Sigmoid colon (tissue), 3 donors: ENCODE measurements around the gene MRPL20.

Experiments
- CTCF ChIP-seq, 4 experiments: fragments of 450-650 bp in 3 of 4; fragments of 200-600 bp in 1 of 4; IDR thresholded peaks; one replicate each; pipeline ENCODE4 v1.5.1; 2016 to 2019; ENCODE audit warnings: antibody characterized with exemption in 4 of 4, mild to moderate bottlenecking in 3 of 4, moderate library complexity in 2 of 4
- POLR2A ChIP-seq, 2 donors: fragments of 450-650 bp; IDR thresholded peaks; one replicate each; pipeline ENCODE4 v1.6.1; 2016; ENCODE audit warnings: antibody characterized with exemption in 2 of 2, mild to moderate bottlenecking in 2 of 2, moderate library complexity in 2 of 2

GRCh38 chr1:1427820-1428148, 20.7 kb upstream of the MRPL20 start:
- TF ChIP-seq POLR2A (IDR thresholded peaks at IDR 0.05) (no peak), CTCF (IDR thresholded peaks at IDR 0.05) (no peak)
